ENCODE measurements around the gene CFP. TPM values are rescaled to one million over a fixed set of nuclear protein-coding genes. Genes with fewer than 3 reads are reported as not detected.

CFP gene
- total and polyA plus RNA-seq, 2 of the 13 experiments (the other 11 are each of a cell fraction or from before 2014, with no cell fraction given) = 0.01 TPM; not detected in 1

DNA sequence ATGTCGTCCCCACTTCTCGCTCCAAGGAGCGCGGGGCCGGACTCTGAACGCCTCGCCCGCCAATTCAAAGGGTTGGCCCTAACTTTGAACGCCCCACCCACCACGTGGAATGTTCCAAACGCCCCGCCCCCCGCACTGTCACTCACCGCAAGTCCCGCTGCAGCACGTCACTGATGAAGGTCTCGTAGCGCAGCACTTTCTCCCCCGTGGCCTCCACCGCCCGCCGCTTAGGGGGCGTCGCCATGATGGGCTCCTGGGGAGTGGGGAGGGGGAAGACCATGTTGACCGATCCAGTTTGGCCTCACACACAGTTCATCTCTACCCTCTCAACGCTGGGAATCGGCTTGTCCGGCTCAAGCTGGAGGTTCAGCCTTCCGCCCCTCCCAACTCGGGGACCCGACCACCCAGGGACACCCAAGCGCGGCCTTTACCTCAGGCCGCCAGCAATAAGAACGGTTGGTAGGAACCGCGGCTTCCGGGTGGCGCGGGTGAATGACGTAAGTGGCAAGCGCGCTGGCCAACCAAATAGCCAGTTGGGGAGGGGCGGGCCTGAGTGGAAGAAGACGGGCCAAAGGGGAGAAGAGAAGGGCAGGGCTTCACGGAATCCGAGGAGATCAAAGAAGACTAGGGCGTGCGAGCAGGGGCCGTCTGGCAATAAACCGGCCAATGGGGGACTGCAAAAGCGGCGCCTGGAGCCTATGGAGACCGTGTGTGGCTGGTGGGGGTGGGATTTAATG lies 29.1 kb upstream of the CFP start, which contains the start of gene UXT (continued):
- TF ChIP-seq TBX2 (CRISPR knock-in tag; IDR thresholded peaks at IDR 0.05; ENCODE audit: borderline replicate concordance) (peak; percentile 37; the same call in 1 of the 2 replicates), ZFP82 (CRISPR knock-in tag; IDR thresholded peaks at IDR 0.05; ENCODE audit: borderline replicate concordance) (0 out of 2 replicates have a peak, but pooled peaks have one; percentile 39), MED13 (CRISPR knock-in tag; IDR thresholded peaks at IDR 0.05) (no peak; the same call in 1 of the 2 replicates), ZBTB25 (CRISPR knock-in tag; IDR thresholded peaks at IDR 0.05) (peak; percentile 34; the same call in 1 of the 2 replicates), XRCC5 (optimal IDR thresholded peaks at IDR 0.05; ENCODE audit: low read length) (no peak), ZNF180 (CRISPR knock-in tag; IDR thresholded peaks at IDR 0.05; ENCODE audit: borderline replicate concordance, low read depth) (no peak), MEF2D (CRISPR knock-in tag; IDR thresholded peaks at IDR 0.05) (peak; percentile 51; the same call in 1 of the 2 replicates), ZNF569 (CRISPR knock-in tag; IDR thresholded peaks at IDR 0.05; ENCODE audit: borderline replicate concordance) (no peak), ZFP90 (CRISPR knock-in tag; IDR thresholded peaks at IDR 0.05; ENCODE audit: borderline replicate concordance) (peak; percentile 82; the same call in 1 of the 2 replicates), PITX1 (CRISPR knock-in tag; IDR thresholded peaks at IDR 0.05) (peak; percentile 30; the same call in 1 of the 2 replicates), TAF15 (IDR thresholded peaks at IDR 0.05; ENCODE audit: low read depth, low read length, poor library complexity, severe bottlenecking) (no peak), HES4 (CRISPR knock-in tag; IDR thresholded peaks at IDR 0.05; ENCODE audit: borderline replicate concordance) (no peak), CBX2 (IDR thresholded peaks at IDR 0.05; ENCODE audit: low read depth, low read length) (no peak), CBX2 (CRISPR knock-in tag; IDR thresholded peaks at IDR 0.05; ENCODE audit: low read depth) (no peak), PRPF4 (IDR thresholded peaks at IDR 0.05; ENCODE audit: low read depth, low read length, poor library complexity, severe bottlenecking) (no peak), ZNF83 (CRISPR knock-in tag; IDR thresholded peaks at IDR 0.05; ENCODE audit: borderline replicate concordance) (no peak), ELF1 (CRISPR knock-in tag; IDR thresholded peaks at IDR 0.05) (peak; percentile 99), SRY (CRISPR knock-in tag; IDR thresholded peaks at IDR 0.05) (no peak; the same call in 1 of the 2 replicates), SP140L (CRISPR knock-in tag; IDR thresholded peaks at IDR 0.05; ENCODE audit: borderline replicate concordance) (no peak), ZNF598 (CRISPR knock-in tag; IDR thresholded peaks at IDR 0.05; ENCODE audit: borderline replicate concordance) (0 out of 2 replicates have a peak, but pooled peaks have one; percentile 50), NKX3-1 (CRISPR knock-in tag; IDR thresholded peaks at IDR 0.05) (peak; percentile 48; the same call in 1 of the 2 replicates)
- TF ChIP-seq, protein P1, sequence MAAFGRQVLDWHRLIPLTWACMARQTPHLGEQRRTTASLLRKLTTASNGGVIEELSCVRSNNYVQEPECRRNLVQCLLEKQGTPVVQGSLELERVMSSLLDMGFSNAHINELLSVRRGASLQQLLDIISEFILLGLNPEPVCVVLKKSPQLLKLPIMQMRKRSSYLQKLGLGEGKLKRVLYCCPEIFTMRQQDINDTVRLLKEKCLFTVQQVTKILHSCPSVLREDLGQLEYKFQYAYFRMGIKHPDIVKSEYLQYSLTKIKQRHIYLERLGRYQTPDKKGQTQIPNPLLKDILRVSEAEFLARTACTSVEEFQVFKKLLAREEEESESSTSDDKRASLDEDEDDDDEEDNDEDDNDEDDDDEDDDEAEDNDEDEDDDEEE (CRISPR knock-in tag; IDR thresholded peaks at IDR 0.05) = no peak
- TF ChIP-seq, protein P2, sequence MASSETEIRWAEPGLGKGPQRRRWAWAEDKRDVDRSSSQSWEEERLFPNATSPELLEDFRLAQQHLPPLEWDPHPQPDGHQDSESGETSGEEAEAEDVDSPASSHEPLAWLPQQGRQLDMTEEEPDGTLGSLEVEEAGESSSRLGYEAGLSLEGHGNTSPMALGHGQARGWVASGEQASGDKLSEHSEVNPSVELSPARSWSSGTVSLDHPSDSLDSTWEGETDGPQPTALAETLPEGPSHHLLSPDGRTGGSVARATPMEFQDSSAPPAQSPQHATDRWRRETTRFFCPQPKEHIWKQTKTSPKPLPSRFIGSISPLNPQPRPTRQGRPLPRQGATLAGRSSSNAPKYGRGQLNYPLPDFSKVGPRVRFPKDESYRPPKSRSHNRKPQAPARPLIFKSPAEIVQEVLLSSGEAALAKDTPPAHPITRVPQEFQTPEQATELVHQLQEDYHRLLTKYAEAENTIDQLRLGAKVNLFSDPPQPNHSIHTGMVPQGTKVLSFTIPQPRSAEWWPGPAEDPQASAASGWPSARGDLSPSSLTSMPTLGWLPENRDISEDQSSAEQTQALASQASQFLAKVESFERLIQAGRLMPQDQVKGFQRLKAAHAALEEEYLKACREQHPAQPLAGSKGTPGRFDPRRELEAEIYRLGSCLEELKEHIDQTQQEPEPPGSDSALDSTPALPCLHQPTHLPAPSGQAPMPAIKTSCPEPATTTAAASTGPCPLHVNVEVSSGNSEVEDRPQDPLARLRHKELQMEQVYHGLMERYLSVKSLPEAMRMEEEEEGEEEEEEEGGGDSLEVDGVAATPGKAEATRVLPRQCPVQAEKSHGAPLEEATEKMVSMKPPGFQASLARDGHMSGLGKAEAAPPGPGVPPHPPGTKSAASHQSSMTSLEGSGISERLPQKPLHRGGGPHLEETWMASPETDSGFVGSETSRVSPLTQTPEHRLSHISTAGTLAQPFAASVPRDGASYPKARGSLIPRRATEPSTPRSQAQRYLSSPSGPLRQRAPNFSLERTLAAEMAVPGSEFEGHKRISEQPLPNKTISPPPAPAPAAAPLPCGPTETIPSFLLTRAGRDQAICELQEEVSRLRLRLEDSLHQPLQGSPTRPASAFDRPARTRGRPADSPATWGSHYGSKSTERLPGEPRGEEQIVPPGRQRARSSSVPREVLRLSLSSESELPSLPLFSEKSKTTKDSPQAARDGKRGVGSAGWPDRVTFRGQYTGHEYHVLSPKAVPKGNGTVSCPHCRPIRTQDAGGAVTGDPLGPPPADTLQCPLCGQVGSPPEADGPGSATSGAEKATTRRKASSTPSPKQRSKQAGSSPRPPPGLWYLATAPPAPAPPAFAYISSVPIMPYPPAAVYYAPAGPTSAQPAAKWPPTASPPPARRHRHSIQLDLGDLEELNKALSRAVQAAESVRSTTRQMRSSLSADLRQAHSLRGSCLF (CRISPR knock-in tag; IDR thresholded peaks at IDR 0.05; ENCODE audit: borderline replicate concordance) = no peak

All from HepG2 (cell line).